LNCaP clone FGC (cell line): ENCODE data around the gene STIM2.

Source experiments
- DNase-seq: peaks from one replicate; pipeline ENCODE4 v3.0.0-alpha.2; 2011; ENCODE audit warnings: low read depth
- H3K4me3 ChIP-seq: 2 replicates; pipeline ENCODE4 v1.5.1; 2011; ENCODE audit warnings: mild to moderate bottlenecking, low read depth, low read length, control low read depth
- TF ChIP-seq, protein P1 (sequence below): IDR thresholded peaks from 2 replicates; pipeline ENCODE4 v1.5.1; 2012; ENCODE audit warnings: mild to moderate bottlenecking; ENCODE audit not compliant: control insufficient read depth, insufficient read depth; ENCODE audit errors: extremely low read depth

STIM2 gene

DNA sequence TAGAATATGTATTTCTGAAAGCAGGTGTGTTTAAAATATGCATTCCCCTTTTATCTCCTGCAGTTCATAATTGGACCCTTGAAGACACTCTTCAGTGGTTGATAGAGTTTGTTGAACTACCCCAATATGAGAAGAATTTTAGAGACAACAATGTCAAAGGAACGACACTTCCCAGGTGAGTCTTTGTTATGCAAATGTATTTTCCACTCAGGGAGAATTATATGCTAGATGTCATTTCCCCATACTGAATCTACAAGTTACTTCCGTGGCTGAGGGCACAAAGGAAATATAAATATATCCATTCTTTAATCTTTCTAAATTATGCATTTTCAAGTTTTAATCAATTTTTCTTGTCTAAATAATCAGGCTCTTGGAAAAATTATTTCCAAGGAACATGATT lies 134.7 kb downstream of the STIM2 start:
- H3K4me3 ChIP-seq: no peak overlapping the region
- DNase-seq: no peak
- TF ChIP-seq, protein P1, sequence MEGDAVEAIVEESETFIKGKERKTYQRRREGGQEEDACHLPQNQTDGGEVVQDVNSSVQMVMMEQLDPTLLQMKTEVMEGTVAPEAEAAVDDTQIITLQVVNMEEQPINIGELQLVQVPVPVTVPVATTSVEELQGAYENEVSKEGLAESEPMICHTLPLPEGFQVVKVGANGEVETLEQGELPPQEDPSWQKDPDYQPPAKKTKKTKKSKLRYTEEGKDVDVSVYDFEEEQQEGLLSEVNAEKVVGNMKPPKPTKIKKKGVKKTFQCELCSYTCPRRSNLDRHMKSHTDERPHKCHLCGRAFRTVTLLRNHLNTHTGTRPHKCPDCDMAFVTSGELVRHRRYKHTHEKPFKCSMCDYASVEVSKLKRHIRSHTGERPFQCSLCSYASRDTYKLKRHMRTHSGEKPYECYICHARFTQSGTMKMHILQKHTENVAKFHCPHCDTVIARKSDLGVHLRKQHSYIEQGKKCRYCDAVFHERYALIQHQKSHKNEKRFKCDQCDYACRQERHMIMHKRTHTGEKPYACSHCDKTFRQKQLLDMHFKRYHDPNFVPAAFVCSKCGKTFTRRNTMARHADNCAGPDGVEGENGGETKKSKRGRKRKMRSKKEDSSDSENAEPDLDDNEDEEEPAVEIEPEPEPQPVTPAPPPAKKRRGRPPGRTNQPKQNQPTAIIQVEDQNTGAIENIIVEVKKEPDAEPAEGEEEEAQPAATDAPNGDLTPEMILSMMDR: no peak

DNA sequence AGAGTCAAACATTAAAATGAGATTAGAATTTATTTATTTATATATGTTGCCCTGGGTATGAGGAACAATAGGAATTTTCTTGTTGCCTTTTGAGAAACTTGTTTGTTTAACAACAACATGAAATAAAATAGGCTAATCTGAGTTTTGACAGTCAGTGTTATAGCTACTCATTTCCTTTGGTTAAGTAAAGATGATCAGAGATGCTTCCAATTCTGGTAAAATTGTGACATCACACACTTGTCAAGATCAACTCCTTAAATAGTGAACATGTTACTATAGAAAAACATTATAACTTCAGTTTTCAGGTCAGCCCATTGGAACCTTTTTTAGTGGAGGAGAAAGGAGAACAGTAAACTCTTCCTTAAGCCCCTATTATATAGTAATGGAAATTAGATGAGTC lies 136.1 kb downstream of the STIM2 start:
- DNase-seq: no peak
- no peak overlapping the region for H3K4me3 ChIP-seq
- TF ChIP-seq, protein P1: no peak

DNA sequence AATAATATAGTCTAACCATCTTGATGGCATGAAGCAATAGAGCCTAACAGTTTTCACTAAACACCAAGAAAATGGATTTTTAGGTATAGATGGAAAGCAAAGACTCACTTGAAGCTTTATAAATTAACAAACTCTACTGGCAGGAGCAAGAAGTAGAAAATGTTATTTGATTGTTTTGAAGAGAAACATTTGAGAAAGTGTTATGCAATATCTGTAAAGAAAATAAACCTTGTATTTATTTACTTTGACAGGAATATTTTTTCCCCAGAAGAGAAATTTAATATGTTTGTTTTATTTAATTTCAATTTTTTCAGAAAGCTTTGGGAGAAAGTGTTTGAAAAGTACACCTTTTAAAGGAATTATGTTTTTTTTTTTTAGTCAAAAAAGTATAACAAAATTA lies 139.0 kb downstream of the STIM2 start:
- no peak overlapping the region for H3K4me3 ChIP-seq
- TF ChIP-seq, protein P1: no peak
- DNase-seq: no peak

DNA sequence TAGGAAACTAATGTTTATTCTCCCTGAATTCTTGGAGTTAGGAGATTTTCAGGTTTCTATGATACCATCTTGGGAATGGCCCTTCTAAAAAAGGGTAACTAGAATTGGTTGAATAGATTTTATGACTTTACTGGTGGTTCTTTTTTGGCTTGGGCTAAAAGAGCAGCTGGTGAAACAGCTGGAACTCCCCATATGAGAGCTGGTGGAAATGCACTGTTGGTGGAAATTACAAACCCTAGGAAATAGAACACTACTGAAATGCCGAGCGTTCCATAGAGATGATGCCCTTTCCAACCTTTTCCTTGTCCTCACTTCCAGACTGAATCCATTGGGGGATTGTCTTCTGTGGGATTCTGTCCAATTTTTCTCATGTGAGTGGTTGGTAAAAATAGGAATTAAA lies 139.5 kb downstream of the STIM2 start:
- TF ChIP-seq, protein P1: no peak
- no peak for DNase-seq
- no peak overlapping the region for H3K4me3 ChIP-seq

DNA sequence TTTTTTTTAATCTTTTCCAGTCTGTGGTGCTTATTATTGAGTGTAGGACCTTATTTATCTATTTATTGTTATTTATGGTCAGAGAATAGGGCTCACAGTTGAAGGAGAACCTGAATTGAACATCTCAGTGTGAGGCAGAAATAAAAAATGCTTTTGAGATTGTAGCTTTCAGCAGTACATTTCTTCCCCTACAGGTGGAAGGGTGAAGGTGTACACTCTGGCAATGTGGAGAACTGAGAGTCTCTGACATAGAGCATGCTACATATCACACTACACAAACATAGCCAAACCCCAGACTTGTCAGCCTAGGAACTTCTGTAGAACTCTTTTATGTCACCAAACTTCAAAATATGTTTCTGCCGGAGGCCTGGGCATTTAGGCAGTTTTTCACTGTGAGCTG lies 140.2 kb downstream of the STIM2 start:
- no peak overlapping the region for H3K4me3 ChIP-seq
- TF ChIP-seq, protein P1: peak; percentile 51
- DNase-seq: no peak

DNA sequence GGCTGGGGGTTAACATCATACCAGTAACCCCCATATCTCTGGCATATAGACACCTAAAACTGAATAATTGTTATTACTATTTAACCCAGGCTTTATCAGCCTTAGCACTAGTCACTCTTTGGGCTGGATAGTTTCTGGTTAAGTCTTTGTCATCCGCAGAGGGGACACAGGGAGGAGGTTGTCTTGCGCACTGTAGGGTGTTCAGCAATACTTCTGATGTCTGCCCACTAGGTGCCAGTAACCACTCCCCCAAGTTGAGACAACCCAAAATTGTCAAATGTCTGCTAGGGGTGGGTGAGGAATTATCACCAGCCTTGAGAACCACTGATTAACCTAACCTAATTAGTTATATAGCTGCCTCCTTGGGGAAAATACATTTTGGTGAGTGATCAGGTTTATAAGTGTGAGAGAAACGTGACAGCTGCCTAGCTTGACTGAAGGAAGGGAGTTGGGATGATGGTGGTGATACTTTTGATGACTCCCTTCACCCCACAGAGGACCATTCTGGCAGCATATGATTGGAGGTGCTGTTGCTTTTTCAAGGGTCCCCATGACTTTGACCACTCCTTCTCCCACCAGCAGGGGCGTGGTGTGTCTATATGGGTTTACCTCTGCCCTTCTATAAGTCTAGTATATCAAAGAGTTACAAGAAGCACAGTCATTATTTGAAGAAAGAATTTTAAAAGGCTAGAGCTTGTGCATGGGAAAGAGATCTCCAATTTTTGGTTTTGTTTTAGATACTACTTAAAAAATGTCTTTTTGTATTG lies 140.9 kb downstream of the STIM2 start:
- DNase-seq: no peak
- no peak overlapping the region for H3K4me3 ChIP-seq
- TF ChIP-seq, protein P1: no peak

DNA sequence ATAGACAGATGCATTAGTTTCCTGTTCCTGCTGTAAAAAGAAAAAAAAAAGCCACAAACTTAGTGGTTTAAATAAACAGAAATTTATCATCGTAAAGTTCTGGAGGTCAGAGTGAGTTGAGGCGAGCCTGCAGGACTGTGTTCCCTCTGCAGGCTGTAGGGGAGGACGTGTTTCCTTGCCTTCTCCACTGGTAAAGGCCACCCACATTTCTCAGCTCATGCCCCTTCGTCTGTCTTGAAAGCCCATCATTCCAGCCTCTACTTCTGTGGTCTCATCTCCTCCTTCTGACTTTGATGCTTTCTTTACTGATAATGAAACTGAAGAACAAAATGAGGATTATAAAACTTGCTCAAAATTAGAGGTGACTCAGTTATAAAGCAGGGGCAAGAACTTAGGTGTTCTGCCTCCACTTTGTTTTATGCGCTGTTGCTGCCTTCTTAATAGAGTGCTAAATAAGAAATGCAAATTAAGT lies 143.0 kb downstream of the STIM2 start:
- no peak for DNase-seq
- H3K4me3 ChIP-seq: no peak overlapping the region
- TF ChIP-seq, protein P1: no peak
